ENCODE data around the gene CELSR1. TPM values are rescaled to one million over a fixed set of nuclear protein-coding genes. Genes with fewer than 3 reads are reported as not detected.

Gene CELSR1
- total and polyA plus RNA-seq, 2 of the 13 experiments (the other 11 are each of a cell fraction or from before 2014, with no cell fraction given) = 0.78 to 1.8 TPM

- no peak for TF ChIP-seq BATF2 (CRISPR knock-in tag; IDR thresholded peaks at IDR 0.05)
- no peak for TF ChIP-seq BCL3 (CRISPR knock-in tag; IDR thresholded peaks at IDR 0.05)
- no peak for TF ChIP-seq AGO1 (IDR thresholded peaks at IDR 0.05; ENCODE audit: low read depth, low read length, poor library complexity, severe bottlenecking)
- peak; percentile 12; the same call in 1 of the 2 replicates for TF ChIP-seq ETV5 (CRISPR knock-in tag; IDR thresholded peaks at IDR 0.05; ENCODE audit: borderline replicate concordance)
- peak; percentile 30; the same call in 1 of the 2 replicates for TF ChIP-seq ZBTB33 (CRISPR knock-in tag; IDR thresholded peaks at IDR 0.05)
- TF ChIP-seq TIGD3 (CRISPR knock-in tag; IDR thresholded peaks at IDR 0.05; ENCODE audit: borderline replicate concordance) = no peak
- no peak for TF ChIP-seq MZF1 (CRISPR knock-in tag; IDR thresholded peaks at IDR 0.05; ENCODE audit: borderline replicate concordance)
- TF ChIP-seq MYC (CRISPR knock-in tag; IDR thresholded peaks at IDR 0.05; ENCODE audit: borderline replicate concordance) = peak; percentile 46; the same call in 1 of the 2 replicates
- no peak for TF ChIP-seq KLF6 (CRISPR knock-in tag; IDR thresholded peaks at IDR 0.05)
- no peak for TF ChIP-seq TFDP1 (CRISPR knock-in tag; IDR thresholded peaks at IDR 0.05; ENCODE audit: borderline replicate concordance)
- no peak for TF ChIP-seq RBAK (CRISPR knock-in tag; IDR thresholded peaks at IDR 0.05)
- TF ChIP-seq SAFB2 (CRISPR knock-in tag; IDR thresholded peaks at IDR 0.05; ENCODE audit: borderline replicate concordance, low read depth) = no peak
- no peak for TF ChIP-seq MIER3 (CRISPR knock-in tag; IDR thresholded peaks at IDR 0.05; ENCODE audit: borderline replicate concordance)
- TF ChIP-seq ZNF557 (CRISPR knock-in tag; IDR thresholded peaks at IDR 0.05) = no peak
- no peak for TF ChIP-seq ZNF775 (CRISPR knock-in tag; IDR thresholded peaks at IDR 0.05; ENCODE audit: borderline replicate concordance)
- TF ChIP-seq CC2D1A (CRISPR knock-in tag; IDR thresholded peaks at IDR 0.05) = no peak
- no peak for TF ChIP-seq DNMT1 (CRISPR knock-in tag; IDR thresholded peaks at IDR 0.05)
- peak; percentile 57; the same call in 1 of the 2 replicates for TF ChIP-seq ZNF616 (CRISPR knock-in tag; IDR thresholded peaks at IDR 0.05; ENCODE audit: low read depth)
- TF ChIP-seq ZNF83 (CRISPR knock-in tag; IDR thresholded peaks at IDR 0.05; ENCODE audit: borderline replicate concordance) = no peak
- TF ChIP-seq YY1 (IDR thresholded peaks at IDR 0.05; ENCODE audit: insufficient read depth, insufficient replicate concordance, low read depth, low read length) = peak; percentile 16
- no peak for TF ChIP-seq ZNF484 (CRISPR knock-in tag; IDR thresholded peaks at IDR 0.05; ENCODE audit: borderline replicate concordance, low read depth)
- TF ChIP-seq ZMYM2 (CRISPR knock-in tag; IDR thresholded peaks at IDR 0.05) = no peak
These were observed 4.9 kb upstream of the CELSR1 start (continued) for GRCh38 chr22:46542011-46542985.
